DMS53 (cell line): ENCODE results near the gene RBP7.

Experiments
- DNase-seq: peaks from one replicate; lab custom pipeline; 2025; lab: John Stamatoyannopoulos, UW

Gene RBP7

DNA sequence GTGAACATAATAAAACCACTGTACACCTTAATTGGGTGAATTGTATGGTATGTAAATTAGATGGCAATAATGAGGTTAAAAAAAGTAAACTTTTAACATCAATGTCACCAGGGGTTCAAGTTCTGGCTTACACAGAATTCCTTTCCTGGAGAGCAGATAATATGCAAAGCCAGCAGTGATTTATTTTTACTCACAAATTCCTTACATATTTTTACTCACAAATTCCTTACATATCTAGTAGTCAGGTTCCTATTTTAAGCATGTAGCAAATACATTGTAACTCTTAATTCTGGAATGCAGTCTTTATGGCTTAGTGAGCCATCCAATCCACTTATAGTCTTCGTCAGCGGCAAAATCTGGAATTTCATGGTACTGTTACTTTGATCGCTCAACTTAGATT, 34.4 kb downstream of the RBP7 start:
- peak; percentile 17 for DNase-seq

DNA sequence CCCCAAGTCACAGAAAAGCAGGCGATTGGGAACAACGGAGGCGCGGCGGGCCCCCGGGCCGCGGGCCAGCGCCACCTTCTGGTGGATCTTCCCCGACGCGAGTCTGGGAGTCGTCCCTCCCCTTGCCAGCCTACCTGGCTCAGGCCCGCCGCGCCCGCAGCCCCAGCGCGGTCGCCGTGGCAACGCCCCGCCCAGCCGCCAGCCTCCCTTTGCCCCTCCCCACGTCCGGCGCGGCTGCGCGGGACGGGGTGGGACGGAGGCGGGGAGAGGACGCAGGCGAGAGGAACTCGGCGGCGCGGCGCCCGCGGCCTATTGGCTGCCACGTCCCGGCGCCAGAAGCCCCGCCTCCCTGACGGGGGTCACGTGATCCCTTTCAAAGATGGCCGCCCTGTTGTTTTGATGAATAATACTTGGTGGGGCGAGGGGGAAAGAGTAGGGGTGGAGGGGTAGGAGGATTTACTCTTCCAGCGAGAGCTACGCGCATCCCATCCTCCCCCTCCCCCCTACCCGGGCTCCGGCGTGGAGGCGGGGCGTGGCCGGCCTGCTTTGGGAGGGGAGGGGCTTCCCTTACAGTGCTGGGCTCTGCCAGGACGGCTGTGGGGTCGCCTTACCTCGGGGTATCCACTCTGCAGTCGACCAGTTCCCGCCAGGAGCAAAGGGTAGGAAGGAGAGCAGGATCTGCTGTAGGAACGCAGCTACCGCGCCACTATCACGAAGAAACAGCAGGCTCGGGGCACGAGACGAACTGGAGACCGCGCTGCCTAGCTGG, 35.7 kb downstream of the RBP7 start, which contains the start of gene UBE4B:
UBE4B (plus strand) TSS at position 369 of the 769 bp plus-strand sequence. CDS start 713 bp downstream, outside the sequence.
- peak; percentile 99 for DNase-seq

DNA sequence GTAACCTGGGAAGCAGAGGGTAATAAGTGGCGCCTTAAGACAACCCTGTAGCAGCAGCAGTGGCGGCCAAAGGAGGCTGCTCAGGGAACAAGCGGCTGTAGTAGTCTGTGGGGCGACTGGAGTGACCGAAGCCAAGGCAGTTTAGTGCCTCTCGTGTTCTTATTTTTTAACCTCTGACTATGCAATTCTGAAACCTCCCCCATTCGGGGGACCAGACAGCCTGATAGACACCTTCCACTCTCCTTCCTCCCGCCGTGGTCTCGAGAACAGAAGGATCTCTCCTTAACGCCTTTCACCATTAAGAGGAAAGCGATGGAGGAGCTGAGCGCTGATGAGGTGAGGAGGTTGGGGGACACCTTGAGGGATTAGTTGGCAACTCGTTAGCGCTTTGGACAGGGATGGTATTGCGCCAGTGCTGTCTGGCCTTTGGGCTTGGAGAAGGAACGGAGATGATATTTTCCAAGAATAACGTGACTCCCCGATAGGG, 36.4 kb downstream of the RBP7 start:
- peak; percentile 69 for DNase-seq

DNA sequence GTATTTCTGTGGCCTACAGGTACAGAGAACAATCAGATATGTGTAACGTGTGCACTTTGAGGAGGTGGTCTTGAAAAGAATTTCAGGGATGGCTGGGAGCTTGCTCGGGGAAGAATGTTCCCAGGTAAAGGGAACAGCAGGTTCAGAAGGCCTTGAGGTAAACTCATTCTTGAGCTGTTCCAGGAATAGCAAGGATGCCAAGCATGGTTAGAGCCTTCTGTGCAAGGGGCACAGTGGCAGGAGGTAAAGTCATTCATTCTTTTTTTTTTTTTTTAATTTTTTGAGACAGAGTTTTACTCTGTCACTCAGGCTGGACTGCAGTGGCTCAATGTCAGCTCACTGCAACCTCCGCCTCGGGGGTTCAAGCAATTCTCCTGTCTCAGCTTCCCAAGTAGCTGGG, 45.7 kb downstream of the RBP7 start:
- no peak for DNase-seq

DNA sequence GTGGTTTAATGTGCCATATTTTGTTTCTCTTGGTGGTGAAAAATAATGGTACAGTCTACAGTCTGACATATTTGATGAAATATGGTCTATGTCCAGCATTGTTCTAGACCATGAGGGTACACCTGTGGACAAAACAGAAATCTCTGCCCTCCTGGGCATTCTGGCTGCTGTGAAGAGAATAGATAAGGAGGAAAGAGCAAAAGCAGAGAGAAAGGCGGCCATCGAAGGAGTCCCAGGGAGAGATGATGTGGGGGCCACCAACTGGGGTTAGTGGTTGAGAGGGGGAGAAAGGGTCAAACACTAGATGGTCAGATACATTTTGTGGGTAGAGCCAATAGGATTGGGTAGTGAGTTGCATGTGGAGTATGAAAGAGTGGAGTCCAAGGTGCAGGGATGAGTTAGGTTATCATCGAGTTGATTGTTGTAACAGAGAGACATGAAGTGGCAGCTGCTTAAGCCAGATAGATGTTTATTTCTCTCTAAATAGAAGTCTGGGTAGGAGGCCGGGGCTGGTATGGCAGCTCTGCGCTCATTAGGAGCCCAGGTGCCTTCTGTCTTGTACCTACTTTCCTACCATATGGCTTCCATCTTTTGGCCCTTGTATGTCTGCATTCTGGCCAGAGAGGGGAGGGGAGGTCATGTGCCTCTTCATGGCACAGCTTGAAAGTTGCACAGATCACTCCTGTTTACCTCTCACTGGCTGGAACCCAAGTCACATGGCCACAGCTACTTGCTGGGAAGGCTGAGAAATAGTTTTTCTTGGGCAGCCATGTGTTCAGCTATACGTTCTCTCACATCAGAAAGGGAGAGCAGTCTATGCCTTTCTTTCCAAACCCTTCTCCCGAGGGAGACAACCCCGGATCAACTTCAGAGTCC, 48.7 kb downstream of the RBP7 start:
- no peak for DNase-seq

GRCh38 chr1:10046356-10047085, 49.5 kb downstream of the RBP7 start:
- DNase-seq, result no peak

DNA sequence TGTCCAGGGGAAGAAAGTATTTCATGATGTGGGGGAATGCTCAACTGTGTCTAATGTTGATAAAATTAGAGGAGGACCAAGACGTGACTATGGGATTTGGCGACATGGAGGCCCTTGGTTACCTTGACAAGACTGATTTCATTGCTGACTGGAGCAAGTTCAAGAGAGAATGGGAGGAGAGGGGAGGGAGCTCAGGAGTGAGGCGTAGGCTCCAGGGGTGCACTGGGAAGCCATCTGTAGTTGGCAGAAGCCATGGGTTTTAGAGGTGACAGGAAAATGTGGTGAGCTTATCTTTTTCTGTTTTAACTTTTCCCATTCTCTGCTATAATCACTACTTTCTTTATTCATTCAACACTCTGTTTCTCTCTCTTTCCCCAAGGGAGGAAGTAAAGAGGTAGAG, 51.6 kb downstream of the RBP7 start:
- DNase-seq, result no peak

DNA sequence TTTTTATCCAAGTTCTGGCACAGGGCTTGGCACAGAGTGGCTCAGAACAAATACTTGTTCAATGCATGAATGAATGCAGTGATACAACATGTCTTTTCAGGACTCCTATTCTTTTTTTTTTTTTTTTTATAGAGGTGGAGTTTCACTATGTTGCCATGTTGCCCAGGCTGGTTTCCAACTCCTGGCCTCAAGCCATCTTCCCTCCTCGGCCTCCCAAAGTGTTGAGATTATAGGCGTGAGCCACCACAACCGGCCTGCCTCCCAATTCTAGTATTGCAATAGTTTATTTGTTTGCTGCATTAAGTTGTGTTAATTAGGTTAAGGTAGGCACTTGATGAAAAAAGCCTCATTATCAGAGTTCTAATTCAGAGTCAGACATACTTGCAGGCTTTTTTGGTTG, 53.6 kb downstream of the RBP7 start:
- DNase-seq, result no peak

GRCh38 chr1:10051656-10052055, 54.6 kb downstream of the RBP7 start:
- no peak for DNase-seq

GRCh38 chr1:10052347-10052746, 55.3 kb downstream of the RBP7 start:
- DNase-seq, result no peak

DNA sequence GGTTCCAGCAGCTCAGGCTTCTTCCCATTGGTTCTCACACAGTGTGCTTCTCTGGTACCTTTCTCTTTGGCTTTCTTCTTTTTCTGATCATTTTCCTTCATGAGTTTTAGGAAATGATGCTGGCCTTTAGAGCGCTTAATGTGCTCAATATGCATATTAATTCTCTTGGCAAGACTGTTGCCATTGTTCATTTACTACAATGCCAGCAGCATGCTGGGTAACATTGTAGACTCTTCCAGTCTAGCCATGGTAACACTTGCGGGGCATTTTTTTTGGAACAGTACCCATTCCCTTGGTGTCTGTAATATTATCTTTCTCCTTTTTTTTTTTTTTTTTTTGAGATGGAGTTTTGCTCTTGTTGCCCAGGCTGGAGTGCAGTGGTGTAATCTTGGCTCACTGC, 57.4 kb downstream of the RBP7 start:
- no peak for DNase-seq

- peak; percentile 87 for DNase-seq
Measured at GRCh38 chr1:10056599-10056987, 59.6 kb downstream of the RBP7 start.

GRCh38 chr1:10057343-10057742, 60.3 kb downstream of the RBP7 start:
- peak; percentile 50 for DNase-seq

DNA sequence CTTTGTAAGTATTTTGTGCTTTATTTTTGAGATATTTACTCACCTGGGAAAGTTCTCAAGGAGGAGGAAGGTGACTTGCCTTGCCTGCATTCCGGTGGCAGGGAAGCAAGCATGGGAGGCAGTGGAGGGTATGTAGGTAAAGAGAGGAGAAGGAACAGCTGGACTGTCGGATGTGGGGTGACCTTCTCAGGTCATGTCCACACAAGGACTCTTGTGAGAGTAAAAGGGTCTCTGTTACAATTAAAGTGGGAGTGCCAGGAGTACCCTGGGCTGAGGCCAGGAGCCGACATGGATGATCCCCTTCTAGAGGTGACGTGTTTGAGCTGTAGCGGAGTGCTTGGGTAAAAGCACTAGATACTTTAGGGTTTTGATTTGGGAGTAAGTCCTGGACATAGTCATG, 60.8 kb downstream of the RBP7 start:
- DNase-seq, result no peak

DNA sequence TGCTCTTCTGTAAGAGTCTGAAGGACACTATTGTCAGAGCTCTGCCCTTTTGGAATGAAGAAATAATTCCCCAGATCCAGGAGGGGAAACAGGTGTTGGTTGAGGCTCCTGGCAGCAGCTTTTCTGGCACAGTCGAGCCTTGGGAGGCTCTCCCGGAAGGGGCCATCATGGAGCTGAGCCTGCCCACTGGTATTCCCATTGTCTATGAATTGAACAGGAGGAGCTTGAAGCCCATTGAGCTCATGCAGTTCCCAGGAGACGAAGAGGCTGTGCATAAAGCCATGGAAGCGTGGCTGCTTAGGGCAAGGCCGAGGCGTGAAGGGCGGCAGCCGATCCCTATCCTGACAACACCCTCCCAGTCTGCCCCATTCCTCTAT, 62.3 kb downstream of the RBP7 start:
- DNase-seq, result no peak

DNA sequence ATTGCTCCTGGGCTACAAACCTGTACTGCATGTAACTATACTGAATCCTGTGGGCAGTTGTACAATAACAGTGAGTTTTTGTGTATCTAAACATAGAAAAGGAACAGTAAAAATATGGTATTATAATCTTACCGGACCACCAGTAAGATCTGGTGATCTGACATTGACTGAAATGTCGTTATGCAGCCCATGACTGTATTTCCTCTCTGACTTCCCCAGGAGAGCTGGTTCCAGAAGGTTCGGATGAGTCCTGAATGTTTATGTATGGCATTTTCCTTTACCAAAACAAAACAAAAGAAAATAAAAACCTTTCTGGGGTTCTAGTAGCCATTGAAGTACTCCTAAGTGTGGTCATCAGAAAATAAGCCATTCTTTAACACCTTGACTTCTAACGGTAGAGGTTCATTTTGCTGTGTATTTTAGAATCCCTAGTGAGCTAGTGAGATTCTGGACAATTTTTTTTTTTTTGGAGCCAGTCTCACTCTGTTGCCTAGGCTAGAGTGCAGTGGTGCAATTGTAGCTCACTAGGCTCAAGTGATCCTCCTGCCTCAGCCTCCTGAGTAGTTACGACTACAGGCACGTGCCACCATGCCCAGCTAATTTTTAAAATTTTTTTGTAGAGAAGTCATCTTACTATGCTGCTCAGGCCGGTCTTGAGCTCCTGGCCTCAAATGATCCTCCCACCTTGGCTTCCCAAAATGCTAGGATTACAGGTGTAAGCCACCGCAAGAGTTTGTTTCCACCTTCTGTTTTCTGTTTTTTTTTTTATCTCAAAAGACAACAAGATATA, 63.5 kb downstream of the RBP7 start:
- DNase-seq, result no peak

- no peak for DNase-seq
Measured at GRCh38 chr1:10061276-10061675, 64.2 kb downstream of the RBP7 start.

GRCh38 chr1:10063878-10064277, 66.8 kb downstream of the RBP7 start:
- no peak for DNase-seq

DNA sequence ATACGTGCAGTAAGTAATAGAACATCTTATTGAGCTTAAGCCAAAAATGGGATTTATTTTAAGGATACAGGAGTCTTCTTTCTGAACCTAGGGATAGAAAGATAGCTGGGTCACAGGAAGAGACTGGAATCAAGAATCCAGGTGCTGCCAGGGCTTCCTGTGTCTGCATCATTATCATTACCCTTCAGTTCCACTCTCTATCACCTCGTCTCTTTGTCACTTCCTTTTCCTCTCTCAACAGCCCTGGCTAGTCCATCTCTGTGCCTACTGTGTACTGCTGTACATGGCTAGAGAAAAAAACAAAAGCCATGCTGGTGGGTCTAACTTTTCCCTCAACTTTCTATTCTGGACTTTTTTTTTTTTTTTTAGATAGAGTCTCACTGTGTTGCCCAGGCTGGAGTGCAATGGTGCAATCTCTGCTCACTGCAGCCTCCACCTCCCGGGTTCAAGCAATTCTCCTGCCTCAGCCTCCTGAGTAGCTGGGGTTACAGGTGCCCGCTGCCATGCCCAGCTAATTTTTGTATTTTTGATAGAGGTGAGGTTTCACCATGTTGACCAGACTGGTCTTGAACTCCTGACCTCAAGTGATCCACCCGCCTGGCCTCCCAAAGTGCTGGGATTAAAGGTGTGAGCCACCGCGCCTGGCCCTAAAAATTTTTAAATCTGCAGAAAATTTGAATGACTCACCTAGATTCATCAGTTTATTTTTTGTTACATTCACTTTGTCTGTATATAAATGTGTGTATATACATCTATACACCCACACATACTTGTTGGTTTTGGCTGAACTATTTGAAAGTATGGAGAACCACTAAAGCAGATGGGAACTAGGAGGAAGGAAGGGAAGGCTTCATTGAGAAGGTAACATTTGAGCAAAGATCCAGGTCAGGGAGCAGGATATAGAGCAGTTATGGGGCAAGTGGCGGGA, 67.7 kb downstream of the RBP7 start:
- DNase-seq, result no peak

DNA sequence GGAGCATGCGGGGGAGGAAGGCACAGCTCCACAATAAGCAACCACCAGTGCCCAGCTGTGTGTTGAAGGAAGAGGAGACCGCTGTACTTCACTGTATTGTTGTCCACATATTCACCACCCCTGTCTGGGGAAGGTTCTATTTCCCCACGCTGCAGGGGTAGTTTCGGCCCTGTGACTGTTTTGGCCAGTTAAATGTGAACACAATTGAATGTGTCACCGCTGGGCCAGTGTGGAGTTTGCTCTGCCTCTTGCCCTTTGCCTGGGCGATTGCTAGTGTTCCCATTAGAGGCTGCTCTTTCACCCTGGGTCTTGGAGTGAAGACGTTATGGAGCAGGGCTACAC, 68.3 kb downstream of the RBP7 start:
- DNase-seq, result no peak
